GM19035 (cell line): ENCODE measurements around the gene ULK3.

Experiments
- ATAC-seq: cut with Tn5 transposase; IDR thresholded peaks from one replicate; pipeline ENCODE4 v1.9.1; 2021; ENCODE audit not compliant: unreplicated experiment

Gene ULK3

GRCh38 chr15:74800559-74801094 is 42.3 kb downstream of the ULK3 start:
- no peak for ATAC-seq

- peak; percentile 68 for ATAC-seq
These were observed 42.9 kb downstream of the ULK3 start for GRCh38 chr15:74799856-74800558.

DNA sequence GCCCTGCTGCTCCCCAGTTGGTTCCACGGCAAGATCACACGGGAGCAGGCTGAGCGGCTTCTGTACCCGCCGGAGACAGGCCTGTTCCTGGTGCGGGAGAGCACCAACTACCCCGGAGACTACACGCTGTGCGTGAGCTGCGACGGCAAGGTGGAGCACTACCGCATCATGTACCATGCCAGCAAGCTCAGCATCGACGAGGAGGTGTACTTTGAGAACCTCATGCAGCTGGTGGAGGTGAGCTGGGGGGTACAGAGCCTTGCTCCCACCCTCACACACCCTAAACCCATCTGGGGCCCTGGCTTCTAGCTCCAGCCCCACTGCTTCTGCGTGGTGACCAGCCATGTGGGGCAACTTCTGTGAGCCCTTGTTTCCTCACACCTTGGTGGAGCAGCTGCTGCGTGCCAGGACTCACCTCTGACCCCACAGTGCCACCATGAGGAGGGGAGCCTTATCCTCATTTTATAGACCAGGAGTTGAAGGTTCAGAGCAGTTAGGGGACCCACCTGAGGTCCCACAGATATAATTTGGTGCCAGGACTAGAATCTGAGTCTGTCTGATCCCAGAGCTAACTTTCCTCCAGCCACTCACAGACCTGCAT is 43.6 kb downstream of the ULK3 start:
- ATAC-seq = peak; percentile 16

DNA sequence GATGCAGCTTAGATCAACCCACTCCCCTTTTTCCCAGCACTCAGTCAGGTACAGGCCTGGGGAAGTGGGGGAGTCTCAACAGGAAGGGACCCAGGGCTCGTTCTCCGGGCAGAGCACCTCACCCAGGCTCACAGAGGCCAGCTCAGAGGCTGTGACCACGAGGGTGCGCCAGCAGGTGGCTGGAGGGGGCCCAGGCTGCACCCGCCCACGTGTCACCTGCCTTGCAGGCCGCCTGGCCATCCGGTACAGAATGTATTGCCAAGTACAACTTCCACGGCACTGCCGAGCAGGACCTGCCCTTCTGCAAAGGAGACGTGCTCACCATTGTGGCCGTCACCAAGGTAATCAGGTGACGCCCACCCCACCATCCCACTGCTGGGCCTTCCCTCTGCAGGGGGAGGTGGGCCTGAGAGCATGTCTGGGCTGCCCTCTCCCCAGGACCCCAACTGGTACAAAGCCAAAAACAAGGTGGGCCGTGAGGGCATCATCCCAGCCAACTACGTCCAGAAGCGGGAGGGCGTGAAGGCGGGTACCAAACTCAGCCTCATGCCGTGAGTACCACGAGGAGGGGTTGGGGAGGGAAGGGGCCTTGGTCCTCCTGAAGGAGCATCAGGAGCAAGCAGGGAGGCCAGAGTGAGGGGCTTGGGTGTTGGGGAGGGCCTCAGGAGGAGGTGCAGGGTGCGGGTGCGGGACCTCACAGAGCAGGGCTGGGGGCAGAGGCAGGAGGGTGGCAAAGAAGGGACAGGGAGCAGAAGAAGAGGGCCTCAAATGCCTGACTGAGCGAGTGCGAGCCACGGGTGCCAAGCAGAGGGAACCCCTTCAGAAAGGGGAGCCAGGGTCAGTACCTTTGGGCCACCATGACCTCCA is 44.3 kb downstream of the ULK3 start:
- no peak for ATAC-seq

- no peak for ATAC-seq
These were observed 46.9 kb downstream of the ULK3 start for GRCh38 chr15:74795966-74796625.

- ATAC-seq = no peak
These were observed 48.0 kb downstream of the ULK3 start for GRCh38 chr15:74794970-74795349.

DNA sequence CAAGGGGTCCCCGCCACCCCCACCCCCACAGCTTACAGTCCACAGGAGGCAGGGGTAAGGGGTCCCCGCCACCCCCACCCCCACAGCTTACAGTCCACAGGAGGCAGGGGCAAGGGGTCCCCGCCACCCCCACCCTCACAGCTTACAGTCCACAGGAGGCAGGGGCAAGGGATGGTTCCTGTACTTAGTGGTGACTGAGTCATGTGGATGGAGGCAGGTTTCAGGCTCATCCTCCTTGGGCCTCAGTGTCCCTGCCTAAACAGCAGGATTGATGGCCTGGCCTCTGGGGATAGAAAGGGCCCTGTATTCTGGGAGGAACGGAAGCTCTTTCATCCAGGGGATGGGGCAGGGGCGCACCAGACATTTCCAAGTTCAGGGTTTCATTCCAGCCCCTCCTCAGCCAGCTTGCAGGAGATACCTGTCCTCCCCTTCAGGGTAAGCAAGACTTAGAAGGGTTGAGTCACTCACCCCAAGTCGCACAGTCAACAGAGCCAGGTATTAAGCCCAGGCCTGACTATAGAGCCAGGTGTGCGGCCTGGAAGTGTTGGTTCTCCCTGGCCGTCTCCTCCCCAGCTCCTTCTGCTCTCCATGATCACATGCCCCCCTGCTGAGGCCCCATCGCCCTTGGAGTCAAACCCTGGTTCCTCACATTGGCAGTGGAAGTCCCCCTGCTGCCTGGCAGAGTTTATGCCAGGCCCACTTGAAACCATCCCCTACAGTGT is 48.5 kb downstream of the ULK3 start:
- ATAC-seq = no peak

- no peak for ATAC-seq
These were observed 49.6 kb downstream of the ULK3 start for GRCh38 chr15:74793135-74794028.

GRCh38 chr15:74792227-74793016 is 50.5 kb downstream of the ULK3 start:
- ATAC-seq = no peak

DNA sequence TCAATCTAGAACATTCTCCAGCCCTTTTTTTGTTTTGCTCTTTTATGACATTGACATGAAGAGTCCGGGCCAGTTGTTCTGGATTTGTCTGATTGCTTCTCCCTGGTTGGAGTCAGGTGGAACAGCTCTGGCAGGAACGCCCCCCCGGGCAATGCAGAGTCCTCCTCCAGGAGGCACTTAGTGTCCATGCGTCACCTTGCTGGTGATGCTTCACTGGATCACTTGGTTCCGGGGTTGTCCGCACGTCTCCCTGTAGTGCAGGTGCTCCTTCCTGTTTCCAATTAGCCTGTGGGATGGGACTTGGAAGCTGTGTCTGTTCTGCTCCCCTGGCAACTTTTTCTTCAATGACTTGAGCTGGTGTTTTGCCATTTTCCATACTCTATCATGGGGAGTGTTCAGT is 51.3 kb downstream of the ULK3 start:
- no peak for ATAC-seq

DNA sequence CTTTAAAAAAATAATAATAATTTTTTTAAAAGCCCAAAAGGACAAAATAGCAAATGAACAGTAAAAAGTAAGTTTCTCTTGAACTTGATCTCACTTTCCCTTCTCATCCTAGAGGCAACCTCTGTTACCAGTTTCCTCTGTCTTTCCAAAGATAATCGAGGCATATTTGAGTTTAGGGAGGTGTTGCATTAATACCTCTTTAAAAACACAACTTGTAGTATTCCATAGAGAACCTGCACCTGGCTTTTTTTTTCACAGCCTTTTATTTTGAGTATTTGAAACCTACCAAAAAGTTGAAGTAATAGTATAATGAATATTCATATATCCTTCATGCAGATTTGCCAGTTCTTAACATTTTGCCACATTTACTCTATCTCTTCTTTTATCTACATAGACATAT is 51.9 kb downstream of the ULK3 start:
- no peak for ATAC-seq

DNA sequence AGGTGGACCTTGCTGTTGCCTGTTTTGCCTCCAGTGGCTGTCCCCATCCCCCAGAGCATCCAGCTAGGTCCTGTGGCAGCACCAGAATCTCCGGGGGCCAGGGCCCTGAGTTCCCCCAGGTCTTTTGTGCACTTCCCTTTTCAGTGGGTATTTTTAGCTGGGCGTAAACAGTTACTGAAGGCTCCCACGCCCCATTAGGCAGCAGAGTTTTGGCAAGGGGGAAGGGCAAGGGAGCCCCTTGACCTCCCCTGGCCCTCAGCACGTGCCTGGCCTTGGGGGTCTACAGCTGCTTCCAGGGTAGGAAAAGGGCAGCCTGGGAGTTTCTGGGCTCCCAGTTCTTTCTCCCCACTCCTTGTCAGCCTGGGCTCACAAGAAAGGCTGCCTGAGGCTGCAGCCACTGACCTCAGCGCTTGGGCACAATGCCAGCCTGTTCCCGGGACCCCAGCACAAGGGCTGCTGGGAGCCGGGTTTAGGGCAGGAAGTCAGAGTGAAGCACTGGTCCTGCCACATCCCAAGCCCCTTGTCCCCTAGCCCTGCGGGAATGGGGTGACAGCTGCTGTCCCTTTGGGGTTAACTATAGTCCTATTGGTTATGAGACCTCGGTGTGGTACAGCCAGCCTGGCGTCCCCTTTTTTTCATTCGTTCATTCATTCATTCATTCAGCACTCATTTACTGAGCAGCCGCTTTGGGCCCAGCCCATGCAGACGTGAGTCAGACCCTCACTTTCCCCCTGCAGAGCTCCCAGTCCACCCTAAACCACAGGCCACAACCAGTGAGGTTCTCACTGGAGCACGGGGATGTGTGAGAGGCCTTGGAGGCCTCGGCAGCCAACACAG is 52.7 kb downstream of the ULK3 start:
- no peak for ATAC-seq

DNA sequence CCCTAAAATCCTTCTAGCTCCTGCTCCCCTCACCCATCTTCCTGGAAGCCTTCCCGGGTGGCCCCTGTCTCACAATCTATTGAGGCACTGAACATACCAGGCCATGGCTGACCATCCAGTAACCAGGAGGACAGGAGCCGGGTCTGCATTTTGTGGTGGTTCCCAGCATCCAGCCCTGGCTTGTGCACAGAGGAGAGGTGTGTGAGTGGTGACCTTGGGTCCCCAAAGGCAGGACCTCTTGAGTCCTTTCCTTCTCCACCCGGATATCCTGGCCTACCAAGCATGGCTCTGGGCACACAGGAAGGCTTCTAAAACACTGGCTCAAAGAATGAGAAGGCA is 53.2 kb downstream of the ULK3 start:
- no peak for ATAC-seq

DNA sequence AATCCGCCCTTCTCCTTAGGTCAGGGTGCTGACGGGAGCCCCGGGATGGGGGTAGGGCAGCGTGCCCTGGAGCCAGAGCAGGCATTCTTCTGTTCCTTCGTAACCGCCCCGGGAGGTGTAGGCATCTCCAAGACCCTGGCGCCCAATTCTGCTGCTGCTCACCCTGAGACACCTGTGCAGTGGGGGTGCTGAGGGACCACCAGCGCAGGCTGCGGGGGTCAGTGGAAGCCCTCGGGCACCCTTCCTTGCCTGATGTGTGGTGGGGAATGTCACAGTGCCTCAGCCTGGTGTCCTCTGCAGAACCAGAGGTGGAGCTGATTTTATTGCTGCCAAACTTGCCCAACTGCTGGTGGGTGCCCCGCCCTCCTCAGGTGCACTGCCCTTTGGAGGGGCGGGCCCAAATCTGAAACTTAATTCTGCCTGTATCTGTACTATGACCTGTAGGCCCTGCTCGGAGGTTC is 53.8 kb downstream of the ULK3 start:
- no peak for ATAC-seq

DNA sequence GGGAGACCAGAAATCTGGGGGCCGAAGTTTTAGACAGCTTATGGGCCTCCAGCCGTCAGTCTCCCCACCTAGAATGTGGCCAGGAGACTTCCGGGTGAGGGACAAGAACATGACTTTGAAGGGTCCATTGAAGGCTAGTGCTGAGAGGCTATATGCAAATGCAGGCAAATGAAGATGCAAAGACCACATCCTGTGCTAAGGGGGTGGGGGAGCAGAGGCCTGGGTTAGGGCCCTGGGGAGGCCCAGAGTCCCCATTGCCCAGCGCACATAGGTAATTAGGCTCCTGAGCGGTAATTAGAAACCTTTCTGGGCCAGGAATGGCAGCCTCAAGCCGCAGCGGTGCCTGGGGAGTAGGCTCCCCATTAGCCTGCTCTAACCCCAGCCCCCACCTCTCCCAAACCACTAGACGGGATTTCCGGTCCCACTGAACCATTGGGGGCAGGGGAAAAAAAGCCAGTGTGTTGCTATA is 54.2 kb downstream of the ULK3 start:
- ATAC-seq = peak; percentile 33

GRCh38 chr15:74788042-74788682 is 54.8 kb downstream of the ULK3 start:
- no peak for ATAC-seq
